A673 (cell line): ENCODE measurements around the gene PTGDS. TPM values are rescaled to one million over a fixed set of nuclear protein-coding genes. Genes with fewer than 3 reads are reported as not detected.

Experiments
- BruUV-seq: library from RNA; stranded (reverse); fragments of 400-500 nt; replicated peaks from 2 replicates; lab custom pipeline; 2021; lab: Mats Ljungman, UMichigan
- CTCF ChIA-PET: fragments of 300-600 bp; sonication (Branson Sonifier 250); formaldehyde crosslinking; loops from one replicate; lab custom pipeline; 2022; ENCODE audit warnings: antibody characterized with exemption; lab: Charles Lee
- POLR2A ChIA-PET: fragments of 300-600 bp; sonication (Branson Sonifier 250); formaldehyde crosslinking; loops from one replicate; lab custom pipeline; 2022; ENCODE audit warnings: antibody characterized with exemption; ENCODE audit not compliant: low non-redundant PET; lab: Charles Lee
- DNase-seq: peaks from one replicate; pipeline ENCODE4 v3.0.0-alpha.2; 2015; ENCODE audit warnings: low spot score
- H3K27ac ChIP-seq: fragments of 200-600 bp; sonication (generic); 2 replicates; pipeline ENCODE4 v1.5.1; 2016; ENCODE audit warnings: mixed run types, low read depth, mild to moderate bottlenecking, mixed read lengths, antibody characterized with exemption, low read length; ENCODE audit not compliant: poor library complexity, severe bottlenecking
- H3K27me3 ChIP-seq: fragments of 200-600 bp; sonication (generic); replicated peaks from 2 replicates; pipeline ENCODE4 v1.6.1; 2017; ENCODE audit warnings: mixed run types, low read depth, mild to moderate bottlenecking, mixed read lengths, antibody characterized with exemption, low read length; ENCODE audit not compliant: insufficient read depth, poor library complexity
- H3K36me3 ChIP-seq: fragments of 200-600 bp; sonication (generic); 2 replicates; pipeline ENCODE4 v1.6.1; 2016; ENCODE audit warnings: mixed run types, mild to moderate bottlenecking, mixed read lengths, antibody characterized with exemption, low read length; ENCODE audit not compliant: insufficient read depth, poor library complexity, severe bottlenecking
- H3K4me1 ChIP-seq: fragments of 200-600 bp; sonication (generic); 2 replicates; pipeline ENCODE4 v1.6.1; 2017; ENCODE audit warnings: mixed run types, mild to moderate bottlenecking, mixed read lengths, antibody characterized with exemption, low read length; ENCODE audit not compliant: insufficient read depth, poor library complexity, severe bottlenecking
- H3K4me3 ChIP-seq: fragments of 200-600 bp; sonication (generic); 2 replicates; pipeline ENCODE4 v1.5.1; 2016; ENCODE audit warnings: low read depth, mixed run types, mild to moderate bottlenecking, mixed read lengths, low read length; ENCODE audit not compliant: poor library complexity, severe bottlenecking
- H3K9me3 ChIP-seq: fragments of 200-600 bp; sonication (generic); 2 replicates; pipeline ENCODE4 v1.6.1; 2016; ENCODE audit warnings: mixed run types, low read depth, mild to moderate bottlenecking, mixed read lengths, antibody characterized with exemption, low read length; ENCODE audit not compliant: poor library complexity, severe bottlenecking
- EZH2 ChIP-seq: fragments of 200-600 bp; sonication (generic); IDR thresholded peaks from 2 replicates; pipeline ENCODE4 v1.6.1; 2017; ENCODE audit warnings: borderline replicate concordance, low read depth, mild to moderate bottlenecking, mixed read lengths, antibody characterized with exemption, low read length; ENCODE audit not compliant: poor library complexity, severe bottlenecking
- intact Hi-C: fragments of 100-400 bp; cut with micrococcal nuclease; formaldehyde crosslinking; loops from one replicate; pipeline ENCODE4 v1.10.0; 2022; ENCODE audit not compliant: unreplicated experiment
- total RNA-seq: library from RNA; stranded (reverse); gene quantifications from 2 replicates; pipeline ENCODE4 v1.2.3, GENCODE V29; 2021
- TF ChIP-seq, protein P1 (sequence below): fragments of 300-800, 200-600 bp; sonication (generic); conservative IDR thresholded peaks from 2 replicates; pipeline ENCODE4 v1.5.1; 2017; ENCODE audit warnings: low read depth, mild to moderate bottlenecking, antibody characterized with exemption, low read length, moderate library complexity, mixed read lengths

The PTGDS gene
- total RNA-seq, 1 experiment from 2014 or later, result not detected

DNA sequence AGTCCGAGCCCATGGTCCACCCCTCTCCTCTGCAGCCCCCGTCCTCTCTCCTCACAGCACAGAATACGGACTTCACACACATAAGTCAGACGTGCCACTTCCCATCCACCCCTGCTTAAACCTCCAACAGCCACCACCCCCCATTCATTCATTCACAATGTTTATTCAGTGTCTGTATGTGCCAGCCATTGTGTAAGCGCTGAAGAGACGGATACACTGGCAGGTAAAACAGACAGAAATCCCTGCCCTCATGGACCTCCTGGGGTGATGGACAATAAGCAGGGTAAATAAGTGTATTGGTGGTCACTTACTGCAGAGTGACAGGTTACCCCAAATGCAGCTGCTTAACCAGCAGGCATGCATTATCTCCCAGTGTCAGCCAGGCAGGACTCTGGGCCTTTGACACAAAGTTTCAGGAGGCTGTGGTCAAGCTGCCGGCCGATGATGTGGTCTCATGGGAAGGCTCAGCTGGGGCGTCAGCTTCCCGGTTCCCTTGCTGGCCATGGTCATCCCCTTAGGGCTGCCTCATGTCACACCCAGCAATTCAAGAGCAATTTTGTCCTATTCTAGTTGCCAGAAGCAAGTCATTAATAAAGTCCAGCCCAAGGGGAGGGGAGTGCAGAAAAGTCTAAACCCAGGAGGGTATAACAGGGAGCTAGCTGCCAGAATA is 13.1 kb downstream of the PTGDS start:
- CTCF ChIA-PET, result no interaction called here

DNA sequence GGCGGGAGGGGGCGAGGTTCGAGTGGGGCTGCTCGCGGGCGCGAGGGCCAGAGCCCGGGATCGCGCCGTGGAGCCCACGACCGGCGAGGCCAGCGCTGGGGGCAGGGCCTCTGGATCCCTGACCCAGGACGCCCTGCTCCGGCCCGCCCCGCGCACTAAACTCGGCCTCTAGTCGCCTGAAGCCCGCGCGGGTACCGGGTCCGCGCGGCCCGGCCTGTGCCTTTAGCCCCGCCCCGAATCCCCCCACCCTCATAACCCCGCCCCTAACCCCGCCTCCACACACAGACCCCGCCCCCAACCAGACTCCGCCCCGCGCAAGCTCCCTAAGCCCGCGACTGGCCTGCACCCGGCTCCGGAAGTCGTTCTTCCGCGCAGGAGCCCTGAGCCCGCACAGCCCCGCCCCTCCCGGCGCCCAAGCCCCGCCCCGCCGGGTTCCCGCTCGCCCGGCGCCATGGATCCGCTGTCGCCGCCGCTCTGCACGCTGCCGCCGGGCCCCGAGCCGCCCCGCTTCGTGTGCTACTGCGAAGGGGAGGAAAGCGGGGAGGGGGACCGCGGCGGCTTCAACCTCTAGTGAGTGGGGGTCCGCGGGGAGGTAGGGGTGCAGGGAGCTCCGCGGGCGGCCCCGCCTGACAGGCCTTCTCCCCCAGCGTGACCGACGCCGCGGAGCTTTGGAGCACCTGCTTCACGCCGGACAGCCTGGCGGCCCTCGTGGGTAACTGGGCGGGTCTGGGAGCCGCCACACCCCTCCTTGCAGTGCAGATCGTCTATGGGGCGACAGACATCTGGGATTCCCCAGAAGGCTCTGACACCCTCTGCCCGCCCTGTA is 14.9 kb downstream of the PTGDS start, which contains the start of gene PAXX:
PAXX (plus strand) TSS at position 430 of the 826 bp plus-strand sequence; CDS start at position 452, 22 bp downstream.
- Histone ChIP-seq H3K27ac (peak within 1 kb of the TSS; percentile 88), H3K27me3 (no peaks in the 10 kb centered on the region), H3K9me3 (no peaks in the 10 kb centered on the region), H3K4me3 (peak within 1 kb of the TSS; percentile 75), H3K4me1 (peaks cover 26% of the 10 kb centered on the region), H3K36me3 (peaks cover 7% of the 10 kb centered on the region)
- DNase-seq, result peak; percentile 94
- POLR2A ChIA-PET, result no interaction called here
- intact Hi-C loops, result no loop called here
- BruUV-seq, result TSS peak; percentile 90
- TF ChIP-seq EZH2, result no peak
- TF ChIP-seq, protein P1, sequence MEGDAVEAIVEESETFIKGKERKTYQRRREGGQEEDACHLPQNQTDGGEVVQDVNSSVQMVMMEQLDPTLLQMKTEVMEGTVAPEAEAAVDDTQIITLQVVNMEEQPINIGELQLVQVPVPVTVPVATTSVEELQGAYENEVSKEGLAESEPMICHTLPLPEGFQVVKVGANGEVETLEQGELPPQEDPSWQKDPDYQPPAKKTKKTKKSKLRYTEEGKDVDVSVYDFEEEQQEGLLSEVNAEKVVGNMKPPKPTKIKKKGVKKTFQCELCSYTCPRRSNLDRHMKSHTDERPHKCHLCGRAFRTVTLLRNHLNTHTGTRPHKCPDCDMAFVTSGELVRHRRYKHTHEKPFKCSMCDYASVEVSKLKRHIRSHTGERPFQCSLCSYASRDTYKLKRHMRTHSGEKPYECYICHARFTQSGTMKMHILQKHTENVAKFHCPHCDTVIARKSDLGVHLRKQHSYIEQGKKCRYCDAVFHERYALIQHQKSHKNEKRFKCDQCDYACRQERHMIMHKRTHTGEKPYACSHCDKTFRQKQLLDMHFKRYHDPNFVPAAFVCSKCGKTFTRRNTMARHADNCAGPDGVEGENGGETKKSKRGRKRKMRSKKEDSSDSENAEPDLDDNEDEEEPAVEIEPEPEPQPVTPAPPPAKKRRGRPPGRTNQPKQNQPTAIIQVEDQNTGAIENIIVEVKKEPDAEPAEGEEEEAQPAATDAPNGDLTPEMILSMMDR, result no peak
- CTCF ChIA-PET, result interaction anchor here (0.6 to 1.1 kb wide), 5 partner anchors 14 to 231 kb away, joined by 3 to 14 read pairs (median 6); partner anchors contain the start of gene TPRN

More for the DNA sequence above, 13.1 kb downstream of the PTGDS start:
- TF ChIP-seq, protein P1, result no peak
- no peak for TF ChIP-seq EZH2
- peaks cover 13% of the 10 kb centered on the region for H3K4me1 ChIP-seq
- intact Hi-C loops, result no loop called here
- no peaks in the 10 kb centered on the region for H3K27me3 ChIP-seq
- H3K27ac ChIP-seq, result no peak overlapping the region
- POLR2A ChIA-PET, result no interaction called here
- no peaks in the 10 kb centered on the region for H3K9me3 ChIP-seq
- no TSS peak for BruUV-seq
- DNase-seq, result no peak
- no peak overlapping the region for H3K4me3 ChIP-seq
- H3K36me3 ChIP-seq, result peaks cover 7% of the 10 kb centered on the region

GRCh38 chr9:136992819-136993369 is 15.6 kb downstream of the PTGDS start:
- Histone ChIP-seq H3K9me3 (no peaks in the 10 kb centered on the region), H3K4me3 (peak overlapping the region; percentile 75), H3K4me1 (peaks cover 26% of the 10 kb centered on the region), H3K27me3 (no peaks in the 10 kb centered on the region), H3K36me3 (peaks cover 7% of the 10 kb centered on the region), H3K27ac (peak overlapping the region; percentile 88)
- TF ChIP-seq, protein P1, result no peak
- TF ChIP-seq EZH2, result no peak
- ChIA-PET POLR2A (no interaction called here), CTCF (interaction anchor here (0.6 kb wide), 1 partner anchor 232 kb away, joined by 3 read pairs; no protein-coding TSS in a partner anchor)
- intact Hi-C loops, result no loop called here
- DNase-seq, result no peak
- no TSS peak for BruUV-seq
